Measurements from ENCODE around the gene HOXC11.

Gene HOXC11

DNA sequence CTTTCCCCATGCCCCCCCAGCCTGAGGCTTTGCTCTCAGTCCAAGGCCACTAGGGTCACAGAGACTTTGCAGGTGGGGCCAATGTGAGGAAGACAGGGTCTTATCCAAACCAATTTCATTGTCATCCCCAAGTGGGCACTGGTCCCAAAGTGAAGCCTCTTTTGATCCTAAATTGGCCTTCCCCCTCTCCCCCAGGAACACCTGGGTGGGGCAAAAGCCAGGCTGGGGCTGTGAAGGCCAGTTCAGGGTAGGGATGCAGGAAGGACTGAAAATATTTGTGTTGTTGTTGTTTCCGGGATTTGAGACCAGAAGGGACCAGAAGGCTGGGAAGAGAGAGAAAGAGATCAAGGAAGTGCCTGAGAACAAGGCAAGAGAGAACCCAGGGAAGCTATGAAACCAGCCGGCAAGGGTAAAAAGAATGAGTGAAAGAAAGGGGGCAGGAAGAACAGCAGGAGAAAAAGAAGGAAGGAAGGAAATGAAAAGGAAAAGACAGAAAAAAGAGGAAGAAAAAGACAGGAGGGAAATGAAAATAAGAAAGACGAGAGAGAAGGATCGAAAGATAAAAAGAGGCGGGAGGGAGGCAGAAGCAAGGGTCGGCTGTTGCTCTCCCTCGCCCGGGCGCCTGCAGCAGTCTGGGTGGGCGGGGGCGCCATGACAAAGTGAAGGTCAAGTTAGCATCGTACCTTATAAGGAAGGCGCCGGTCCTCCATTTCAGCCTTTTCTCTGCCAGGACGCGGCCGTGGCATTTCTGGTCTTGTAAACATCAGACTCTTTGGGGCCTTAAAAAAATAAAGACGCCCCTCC, 7.4 kb upstream of the HOXC11 start:
- no peak overlapping the region for H3K4me3 ChIP-seq (ENCODE audit: low read depth, low read length)
- DNase-seq (ENCODE audit: low read depth): no peak
- TF ChIP-seq POLR2A (IDR thresholded peaks at IDR 0.05; ENCODE audit: extremely low read depth, insufficient read length) (no peak), MYC (IDR thresholded peaks at IDR 0.05; ENCODE audit: low read depth, low read length) (no peak)
- TF ChIP-seq, protein P1, sequence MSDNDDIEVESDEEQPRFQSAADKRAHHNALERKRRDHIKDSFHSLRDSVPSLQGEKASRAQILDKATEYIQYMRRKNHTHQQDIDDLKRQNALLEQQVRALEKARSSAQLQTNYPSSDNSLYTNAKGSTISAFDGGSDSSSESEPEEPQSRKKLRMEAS (IDR thresholded peaks at IDR 0.05; ENCODE audit: low read depth, low read length): no peak
- TF ChIP-seq, protein P2, sequence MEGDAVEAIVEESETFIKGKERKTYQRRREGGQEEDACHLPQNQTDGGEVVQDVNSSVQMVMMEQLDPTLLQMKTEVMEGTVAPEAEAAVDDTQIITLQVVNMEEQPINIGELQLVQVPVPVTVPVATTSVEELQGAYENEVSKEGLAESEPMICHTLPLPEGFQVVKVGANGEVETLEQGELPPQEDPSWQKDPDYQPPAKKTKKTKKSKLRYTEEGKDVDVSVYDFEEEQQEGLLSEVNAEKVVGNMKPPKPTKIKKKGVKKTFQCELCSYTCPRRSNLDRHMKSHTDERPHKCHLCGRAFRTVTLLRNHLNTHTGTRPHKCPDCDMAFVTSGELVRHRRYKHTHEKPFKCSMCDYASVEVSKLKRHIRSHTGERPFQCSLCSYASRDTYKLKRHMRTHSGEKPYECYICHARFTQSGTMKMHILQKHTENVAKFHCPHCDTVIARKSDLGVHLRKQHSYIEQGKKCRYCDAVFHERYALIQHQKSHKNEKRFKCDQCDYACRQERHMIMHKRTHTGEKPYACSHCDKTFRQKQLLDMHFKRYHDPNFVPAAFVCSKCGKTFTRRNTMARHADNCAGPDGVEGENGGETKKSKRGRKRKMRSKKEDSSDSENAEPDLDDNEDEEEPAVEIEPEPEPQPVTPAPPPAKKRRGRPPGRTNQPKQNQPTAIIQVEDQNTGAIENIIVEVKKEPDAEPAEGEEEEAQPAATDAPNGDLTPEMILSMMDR (IDR thresholded peaks at IDR 0.05; ENCODE audit: low read depth, low read length): no peak

- H3K4me3 ChIP-seq (ENCODE audit: low read depth, low read length): no peak overlapping the region
- DNase-seq (ENCODE audit: low read depth): no peak
- TF ChIP-seq, protein P1 (IDR thresholded peaks at IDR 0.05; ENCODE audit: low read depth, low read length): no peak
- TF ChIP-seq POLR2A (IDR thresholded peaks at IDR 0.05; ENCODE audit: extremely low read depth, insufficient read length): no peak
- no peak for TF ChIP-seq MYC (IDR thresholded peaks at IDR 0.05; ENCODE audit: low read depth, low read length)
- TF ChIP-seq, protein P2 (IDR thresholded peaks at IDR 0.05; ENCODE audit: low read depth, low read length): no peak
Measured at GRCh38 chr12:53966085-53966384, 6.9 kb upstream of the HOXC11 start.

GRCh38 chr12:53966385-53967133, 6.4 kb upstream of the HOXC11 start:
- no peak for DNase-seq (ENCODE audit: low read depth)
- TF ChIP-seq, protein P1 (IDR thresholded peaks at IDR 0.05; ENCODE audit: low read depth, low read length): no peak
- TF ChIP-seq, protein P2 (IDR thresholded peaks at IDR 0.05; ENCODE audit: low read depth, low read length): no peak
- TF ChIP-seq POLR2A (IDR thresholded peaks at IDR 0.05; ENCODE audit: extremely low read depth, insufficient read length): no peak
- no peak for TF ChIP-seq MYC (IDR thresholded peaks at IDR 0.05; ENCODE audit: low read depth, low read length)
- H3K4me3 ChIP-seq (ENCODE audit: low read depth, low read length): no peak overlapping the region

DNA sequence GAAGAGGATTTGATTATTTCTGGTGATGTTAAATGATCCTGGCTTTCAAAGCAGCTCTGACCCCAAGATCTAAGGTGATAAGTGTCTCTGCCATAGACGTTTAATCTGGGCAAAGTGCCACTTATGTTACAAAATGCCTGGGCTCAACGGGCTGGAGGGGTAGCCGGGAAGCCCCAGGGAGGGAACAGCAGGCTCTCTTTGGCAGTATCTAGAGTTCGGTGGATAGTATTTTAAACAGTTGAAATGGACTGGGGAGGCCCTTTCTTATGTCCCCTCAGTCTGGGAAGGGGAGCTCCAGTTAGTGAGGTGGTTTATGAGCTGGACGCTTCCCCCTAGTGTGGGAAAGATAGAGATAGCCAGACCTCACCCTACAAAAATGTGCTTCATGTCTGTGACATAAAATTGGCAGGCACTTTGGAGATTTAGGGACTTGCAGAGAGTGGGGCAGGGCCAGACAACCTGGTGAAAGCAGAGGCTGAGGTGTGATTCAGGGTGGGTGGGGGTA, 5.5 kb upstream of the HOXC11 start:
- TF ChIP-seq, protein P2 (IDR thresholded peaks at IDR 0.05; ENCODE audit: low read depth, low read length): no peak
- no peak for TF ChIP-seq POLR2A (IDR thresholded peaks at IDR 0.05; ENCODE audit: extremely low read depth, insufficient read length)
- TF ChIP-seq, protein P1 (IDR thresholded peaks at IDR 0.05; ENCODE audit: low read depth, low read length): no peak
- no peak for TF ChIP-seq MYC (IDR thresholded peaks at IDR 0.05; ENCODE audit: low read depth, low read length)
- no peak overlapping the region for H3K4me3 ChIP-seq (ENCODE audit: low read depth, low read length)
- no peak for DNase-seq (ENCODE audit: low read depth)

DNA sequence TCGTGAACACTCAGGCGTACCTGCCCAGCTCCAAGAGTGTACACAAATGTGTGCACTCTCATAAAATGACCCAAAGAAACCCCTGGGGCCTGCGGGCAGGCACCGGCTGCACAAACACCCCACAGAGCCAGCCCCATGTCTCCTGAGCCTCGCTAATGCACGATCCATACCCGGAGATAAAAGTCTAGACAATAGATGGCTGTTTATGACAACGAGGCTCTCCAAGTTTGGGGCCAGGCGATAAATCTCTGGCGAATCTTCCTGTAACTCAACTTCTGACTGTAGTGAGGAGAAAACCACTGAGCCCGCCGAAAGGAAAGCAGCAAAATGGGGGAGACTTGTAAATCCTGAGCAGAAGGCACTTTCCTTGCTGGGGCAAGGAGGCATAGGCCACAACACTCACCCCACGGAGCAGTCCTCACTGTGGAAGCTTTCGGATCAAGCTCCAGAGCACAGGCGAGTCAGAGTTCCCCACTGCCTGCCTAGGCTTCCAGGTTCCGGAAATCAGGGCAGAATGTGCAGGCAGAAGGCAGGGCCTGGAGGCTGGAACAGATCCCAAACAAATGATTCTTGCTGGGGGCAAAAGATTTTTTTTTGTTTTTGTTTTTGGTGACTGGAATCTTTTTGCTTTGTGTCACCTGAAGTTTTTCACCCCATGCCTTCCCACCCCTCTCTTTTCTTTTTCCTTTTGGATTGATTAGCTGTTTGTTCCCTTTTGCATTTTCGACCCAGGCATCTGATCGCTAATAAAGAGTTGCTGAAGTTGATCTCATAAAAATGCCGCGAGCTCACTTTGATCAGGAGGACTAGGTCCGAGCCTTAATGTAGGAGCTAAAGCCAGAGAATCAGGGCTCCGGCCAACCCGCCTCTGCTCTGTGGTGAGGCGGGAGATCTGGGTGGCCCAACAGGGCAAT, 4.5 kb upstream of the HOXC11 start:
- DNase-seq (ENCODE audit: low read depth): no peak
- no peak overlapping the region for H3K4me3 ChIP-seq (ENCODE audit: low read depth, low read length)
- no peak for TF ChIP-seq MYC (IDR thresholded peaks at IDR 0.05; ENCODE audit: low read depth, low read length)
- TF ChIP-seq, protein P2 (IDR thresholded peaks at IDR 0.05; ENCODE audit: low read depth, low read length): no peak
- TF ChIP-seq POLR2A (IDR thresholded peaks at IDR 0.05; ENCODE audit: extremely low read depth, insufficient read length): no peak
- TF ChIP-seq, protein P1 (IDR thresholded peaks at IDR 0.05; ENCODE audit: low read depth, low read length): no peak
